Adipocyte (in vitro differentiated cells): ENCODE data around the gene SLC6A19.

ENCODE experiments used
- DNase-seq: peaks from one replicate; pipeline ENCODE4 v3.0.0-alpha.2; 2015; ENCODE audit warnings: low read depth
- H3K27me3 ChIP-seq: replicated peaks from 2 replicates; pipeline ENCODE4 v1.7.0; 2013; ENCODE audit warnings: mild to moderate bottlenecking, low read length, moderate library complexity; ENCODE audit not compliant: control insufficient read depth, insufficient read depth
- H3K36me3 ChIP-seq: 2 replicates; pipeline ENCODE4 v1.7.0; 2013; ENCODE audit warnings: low read length, mild to moderate bottlenecking, moderate library complexity; ENCODE audit not compliant: control insufficient read depth, insufficient read depth, severe bottlenecking
- H3K4me1 ChIP-seq: 2 replicates; pipeline ENCODE4 v1.7.0; 2013; ENCODE audit warnings: mild to moderate bottlenecking, low read length, moderate library complexity; ENCODE audit not compliant: control insufficient read depth, insufficient read depth
- H3K4me3 ChIP-seq: 2 replicates; pipeline ENCODE4 v1.7.0; 2013; ENCODE audit warnings: mild to moderate bottlenecking, low read length, moderate library complexity
- H3K9ac ChIP-seq: 2 replicates; pipeline ENCODE4 v1.7.0; 2013; ENCODE audit warnings: mild to moderate bottlenecking, low read length, moderate library complexity
- H3K9me3 ChIP-seq: 2 replicates; pipeline ENCODE4 v1.7.0; 2013; ENCODE audit warnings: mild to moderate bottlenecking, low read length, moderate library complexity; ENCODE audit not compliant: control insufficient read depth

SLC6A19 gene

DNA sequence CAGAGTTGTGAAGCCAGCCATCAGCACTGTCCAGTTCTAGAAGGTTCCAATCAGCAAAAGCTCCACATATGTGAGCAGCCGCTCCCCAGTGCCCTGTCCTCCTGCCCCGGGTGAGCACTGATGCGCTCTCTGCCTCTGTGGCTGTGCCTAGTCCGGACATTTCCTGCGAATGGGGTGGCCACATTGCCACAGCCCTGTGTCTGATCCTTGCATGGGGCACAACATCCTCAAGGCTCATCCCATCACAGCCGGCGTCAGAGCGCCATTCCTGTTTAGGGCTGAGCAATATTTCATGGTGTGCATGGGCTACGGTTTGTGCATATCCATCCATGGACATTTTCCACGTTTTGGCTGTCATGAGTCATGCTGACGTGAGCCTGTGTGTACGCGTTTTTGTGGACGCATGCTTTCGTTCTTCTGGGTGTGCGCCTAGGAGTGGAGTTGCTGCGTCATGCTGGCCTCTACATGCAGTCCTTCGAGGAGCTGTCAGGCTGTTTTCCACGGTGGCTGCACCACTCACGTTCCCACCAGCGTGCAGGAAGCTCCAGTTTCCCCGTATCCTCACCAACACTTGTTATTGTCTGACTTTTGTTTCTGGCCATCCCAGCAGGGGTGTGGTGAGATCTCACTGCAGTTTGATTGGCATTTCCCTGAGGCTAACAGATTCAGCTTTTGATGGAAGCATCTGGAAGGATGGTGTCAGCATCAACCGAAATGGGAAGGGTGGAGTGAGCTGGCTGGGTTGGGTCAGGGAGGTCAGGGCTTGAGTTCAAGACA lies 14.1 kb downstream of the SLC6A19 start:
- Histone ChIP-seq H3K27me3 (peaks cover 18% of the 10 kb centered on the region), H3K4me1 (no peaks in the 10 kb centered on the region), H3K9ac (no peak overlapping the region), H3K9me3 (peaks cover 6% of the 10 kb centered on the region), H3K4me3 (no peak overlapping the region), H3K36me3 (no peaks in the 10 kb centered on the region)
- DNase-seq, result no peak

GRCh38 chr5:1216211-1216917 lies 15.0 kb downstream of the SLC6A19 start:
- no peak for DNase-seq
- no peaks in the 10 kb centered on the region for H3K36me3 ChIP-seq
- no peak overlapping the region for H3K4me3 ChIP-seq
- no peak overlapping the region for H3K9ac ChIP-seq
- H3K9me3 ChIP-seq, result peaks cover 6% of the 10 kb centered on the region
- no peaks in the 10 kb centered on the region for H3K4me1 ChIP-seq
- H3K27me3 ChIP-seq, result peaks cover 15% of the 10 kb centered on the region

DNA sequence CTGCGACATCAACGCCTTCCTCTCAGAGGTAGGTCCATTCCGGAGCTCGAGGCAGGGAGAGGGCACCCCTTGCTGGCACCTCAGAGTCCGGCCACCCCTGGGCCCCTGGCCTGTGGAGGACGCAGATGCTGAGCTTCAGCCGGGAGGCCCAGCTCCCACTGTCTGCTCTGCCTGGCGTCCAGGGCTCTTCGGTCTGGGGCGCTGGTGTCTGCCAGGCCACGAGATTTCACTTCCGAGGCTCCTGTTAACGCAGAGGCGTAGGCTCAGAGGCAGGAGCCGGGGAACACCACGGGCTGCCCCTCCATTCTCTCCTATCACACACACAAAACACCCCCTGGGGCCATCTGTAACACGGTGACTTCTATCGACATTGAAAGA lies 15.5 kb downstream of the SLC6A19 start:
- H3K9me3 ChIP-seq, result peaks cover 6% of the 10 kb centered on the region
- no peak for DNase-seq

GRCh38 chr5:1217596-1218206 lies 16.3 kb downstream of the SLC6A19 start:
- H3K9ac ChIP-seq, result no peak overlapping the region
- no peak for DNase-seq
- H3K4me3 ChIP-seq, result no peak overlapping the region
- peaks cover 15% of the 10 kb centered on the region for H3K27me3 ChIP-seq
- no peaks in the 10 kb centered on the region for H3K4me1 ChIP-seq
- H3K36me3 ChIP-seq, result no peaks in the 10 kb centered on the region
- H3K9me3 ChIP-seq, result peaks cover 6% of the 10 kb centered on the region

More for the DNA sequence above, 15.5 kb downstream of the SLC6A19 start:
- Histone ChIP-seq H3K9ac (no peak overlapping the region), H3K4me3 (no peak overlapping the region), H3K4me1 (no peaks in the 10 kb centered on the region), H3K27me3 (peaks cover 15% of the 10 kb centered on the region), H3K36me3 (no peaks in the 10 kb centered on the region)

DNA sequence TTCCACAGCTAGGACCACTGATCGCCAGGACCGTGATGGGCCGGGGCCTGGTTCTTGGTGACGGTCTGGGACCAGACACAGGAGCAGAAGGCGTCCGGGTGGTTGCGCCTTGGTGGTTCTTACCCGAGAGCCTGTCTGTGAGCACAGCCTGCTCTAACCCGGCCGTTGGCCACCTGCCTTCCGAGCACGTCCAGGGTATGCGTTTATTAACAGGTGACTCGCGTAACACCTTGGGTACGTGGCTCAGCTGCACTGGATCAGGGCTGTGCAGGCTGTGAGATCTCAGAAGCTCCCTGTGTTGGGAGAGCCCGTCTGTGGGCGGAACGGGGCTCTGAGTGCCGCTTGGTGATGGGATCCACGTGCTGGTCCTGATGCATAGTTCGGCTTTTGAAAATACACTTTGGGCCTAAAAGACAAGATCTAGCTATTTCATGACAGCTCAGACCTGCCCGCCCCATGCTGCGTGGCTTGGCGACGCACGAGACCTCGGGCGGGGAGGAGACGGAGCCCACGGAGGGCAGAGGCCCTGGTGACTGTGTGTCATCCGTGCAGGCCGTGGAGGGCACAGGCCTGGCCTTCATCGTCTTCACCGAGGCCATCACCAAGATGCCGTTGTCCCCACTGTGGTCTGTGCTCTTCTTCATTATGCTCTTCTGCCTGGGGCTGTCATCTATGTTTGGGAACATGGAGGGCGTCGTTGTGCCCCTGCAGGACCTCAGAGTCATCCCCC lies 17.1 kb downstream of the SLC6A19 start:
- Histone ChIP-seq H3K4me1 (no peaks in the 10 kb centered on the region), H3K27me3 (peaks cover 18% of the 10 kb centered on the region), H3K36me3 (no peaks in the 10 kb centered on the region), H3K4me3 (no peak overlapping the region), H3K9ac (no peak overlapping the region), H3K9me3 (peaks cover 6% of the 10 kb centered on the region)
- no peak for DNase-seq

- no peak for DNase-seq
Measured at GRCh38 chr5:1219098-1219767, 17.8 kb downstream of the SLC6A19 start.

DNA sequence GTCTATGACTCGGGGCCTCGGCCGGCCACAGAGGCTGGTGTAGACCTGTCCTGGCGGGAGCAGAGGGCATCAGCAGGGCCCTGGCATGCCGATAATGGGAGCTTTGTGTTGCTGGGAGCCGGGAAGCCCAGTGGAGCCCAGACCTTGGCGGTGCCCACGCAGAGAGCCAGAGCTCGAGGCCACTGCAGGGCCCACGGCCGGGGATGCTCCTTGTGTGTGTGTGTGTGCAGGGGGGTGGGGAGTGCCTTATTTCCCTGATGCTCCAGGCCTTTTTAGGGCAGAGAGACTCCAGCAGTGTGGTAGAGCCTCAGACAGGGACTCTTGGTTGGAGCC lies 18.3 kb downstream of the SLC6A19 start:
- peaks cover 28% of the 10 kb centered on the region for H3K27me3 ChIP-seq
- H3K9me3 ChIP-seq, result peaks cover 6% of the 10 kb centered on the region
- no peak for DNase-seq
- no peak overlapping the region for H3K4me3 ChIP-seq
- H3K36me3 ChIP-seq, result no peaks in the 10 kb centered on the region
- no peak overlapping the region for H3K9ac ChIP-seq
- no peaks in the 10 kb centered on the region for H3K4me1 ChIP-seq

More at GRCh38 chr5:1219098-1219767, 17.8 kb downstream of the SLC6A19 start:
- no peaks in the 10 kb centered on the region for H3K36me3 ChIP-seq
- no peak overlapping the region for H3K4me3 ChIP-seq
- peaks cover 6% of the 10 kb centered on the region for H3K9me3 ChIP-seq
- H3K4me1 ChIP-seq, result no peaks in the 10 kb centered on the region
- H3K27me3 ChIP-seq, result peaks cover 25% of the 10 kb centered on the region
- no peak overlapping the region for H3K9ac ChIP-seq

DNA sequence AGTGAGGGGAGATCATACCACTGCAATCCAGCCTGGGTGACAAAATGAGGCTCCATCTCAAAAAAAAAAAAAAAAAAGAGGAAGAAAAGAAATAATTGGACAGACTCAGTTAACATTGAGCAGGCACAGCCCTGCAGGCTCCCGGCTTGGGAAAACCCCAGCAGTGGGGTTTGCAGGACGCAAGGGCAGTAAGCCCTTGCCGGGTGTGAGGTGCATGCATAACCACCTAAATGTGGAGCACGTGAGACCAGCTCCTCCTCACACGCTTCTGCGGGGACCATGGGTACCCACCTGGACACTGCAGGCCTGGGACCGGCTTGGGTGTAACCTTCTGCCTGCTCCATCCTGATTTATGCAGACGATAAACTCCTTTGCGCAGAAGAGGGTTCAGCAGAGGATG lies 19.0 kb downstream of the SLC6A19 start:
- DNase-seq, result no peak
- H3K36me3 ChIP-seq, result no peaks in the 10 kb centered on the region
- no peak overlapping the region for H3K9ac ChIP-seq
- H3K9me3 ChIP-seq, result peaks cover 6% of the 10 kb centered on the region
- peaks cover 28% of the 10 kb centered on the region for H3K27me3 ChIP-seq
- no peaks in the 10 kb centered on the region for H3K4me1 ChIP-seq
- no peak overlapping the region for H3K4me3 ChIP-seq

- Histone ChIP-seq H3K36me3 (no peaks in the 10 kb centered on the region), H3K9me3 (peaks cover 2% of the 10 kb centered on the region), H3K27me3 (peaks cover 27% of the 10 kb centered on the region), H3K4me1 (no peaks in the 10 kb centered on the region), H3K4me3 (no peak overlapping the region), H3K9ac (no peak overlapping the region)
- no peak for DNase-seq
Measured at GRCh38 chr5:1220831-1221230, 19.4 kb downstream of the SLC6A19 start.

DNA sequence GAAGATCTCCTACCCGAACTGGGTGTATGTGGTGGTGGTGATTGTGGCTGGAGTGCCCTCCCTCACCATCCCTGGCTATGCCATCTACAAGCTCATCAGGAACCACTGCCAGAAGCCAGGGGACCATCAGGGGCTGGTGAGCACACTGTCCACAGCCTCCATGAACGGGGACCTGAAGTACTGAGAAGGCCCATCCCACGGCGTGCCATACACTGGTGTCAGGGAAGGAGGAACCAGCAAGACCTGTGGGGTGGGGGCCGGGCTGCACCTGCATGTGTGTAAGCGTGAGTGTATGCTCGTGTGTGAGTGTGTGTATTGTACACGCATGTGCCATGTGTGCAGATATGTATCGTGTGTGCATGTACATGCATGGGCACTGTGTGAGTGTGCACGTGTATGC lies 20.3 kb downstream of the SLC6A19 start:
- no peaks in the 10 kb centered on the region for H3K4me1 ChIP-seq
- peaks cover 29% of the 10 kb centered on the region for H3K27me3 ChIP-seq
- no peaks in the 10 kb centered on the region for H3K36me3 ChIP-seq
- H3K9me3 ChIP-seq, result no peaks in the 10 kb centered on the region
- H3K9ac ChIP-seq, result no peak overlapping the region
- H3K4me3 ChIP-seq, result no peak overlapping the region
- no peak for DNase-seq
